GM19025 (cell line): ENCODE measurements around the gene EXOC4.
"Not testable (repeated sequence)": the region's sequence is repeated elsewhere in the genome, so short reads cannot be mapped to it uniquely, and the experiment has no call there.

ENCODE experiments used
- ATAC-seq: cut with Tn5 transposase; IDR thresholded peaks from one replicate; pipeline ENCODE4 v1.9.1; 2021; ENCODE audit warnings: mild to moderate bottlenecking, low read depth, moderate library complexity; ENCODE audit not compliant: unreplicated experiment

EXOC4 gene

DNA sequence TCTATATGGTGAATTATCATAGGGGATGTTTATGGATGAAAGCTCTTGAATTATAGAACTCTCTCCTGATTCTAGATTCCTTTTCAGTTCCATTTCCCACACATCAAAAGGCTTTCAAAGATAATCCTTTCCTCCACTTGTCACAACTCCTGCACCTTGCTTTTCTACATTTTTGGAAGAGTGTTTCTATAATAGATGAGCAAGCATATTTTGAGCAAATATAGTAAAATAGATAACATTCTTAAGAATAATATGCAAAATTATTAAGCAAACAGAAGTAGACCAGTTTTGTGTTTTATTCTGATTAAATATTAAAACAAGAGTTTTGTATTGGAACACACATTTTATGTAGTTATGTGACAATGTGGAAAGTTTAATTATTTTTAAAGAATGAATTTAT is 340.7 kb downstream of the EXOC4 start:
- ATAC-seq, result no peak

DNA sequence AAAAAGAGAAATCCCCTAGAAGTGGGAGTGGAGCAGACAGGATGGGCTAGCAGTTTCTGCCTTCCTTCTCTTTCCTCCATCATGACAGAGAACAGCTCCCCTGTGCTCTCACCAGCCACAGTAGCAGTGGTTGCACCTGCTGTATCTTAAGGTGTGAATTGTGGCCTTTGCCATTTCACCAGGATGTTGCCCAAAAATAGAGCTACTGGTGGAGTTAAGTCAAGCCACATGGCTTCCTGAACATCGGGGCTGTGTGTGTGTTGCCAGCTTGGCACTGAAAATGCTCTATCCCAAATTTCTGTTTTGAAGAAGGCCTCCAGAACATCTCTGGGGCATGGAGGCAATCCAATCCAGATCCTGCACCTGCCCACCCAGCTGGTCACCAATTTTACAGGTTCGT is 348.7 kb downstream of the EXOC4 start:
- no peak for ATAC-seq

DNA sequence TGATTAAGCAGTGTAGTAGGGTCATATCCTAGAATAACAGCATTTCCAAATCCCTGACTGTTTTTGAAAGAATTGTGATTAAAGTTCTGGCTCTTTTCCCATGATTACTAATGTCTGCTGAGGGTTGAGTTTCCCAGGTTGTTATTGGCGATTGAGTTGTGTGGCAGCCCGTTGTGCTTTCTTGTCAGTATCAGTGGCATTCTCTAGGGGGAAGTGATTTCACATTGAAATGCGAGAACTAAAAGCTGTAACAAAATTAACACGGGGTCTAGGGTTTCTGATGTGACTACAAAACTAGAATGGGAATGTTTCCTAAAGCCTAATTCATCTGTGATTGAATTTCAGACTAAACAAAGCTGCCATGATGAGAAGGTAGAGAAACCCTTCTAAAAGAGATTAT is 349.4 kb downstream of the EXOC4 start:
- no peak for ATAC-seq

DNA sequence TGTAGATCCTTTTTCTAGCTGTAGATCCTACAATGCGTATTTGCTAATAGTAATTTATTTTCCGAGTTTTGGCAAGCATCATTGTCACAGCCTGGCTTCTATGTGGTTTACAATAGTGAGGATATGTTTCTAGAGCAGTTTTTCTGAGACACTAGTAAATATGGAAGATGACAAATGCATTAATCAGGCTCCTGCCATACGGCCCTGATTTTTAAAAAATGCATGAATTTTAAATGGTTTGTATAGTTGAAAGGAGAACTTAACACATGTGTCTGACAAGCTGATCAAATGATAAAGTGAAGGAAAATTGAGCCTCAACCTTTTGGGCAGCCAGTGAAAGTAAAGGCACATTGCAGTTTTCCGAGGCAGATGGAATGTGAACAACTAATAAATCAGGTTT is 354.1 kb downstream of the EXOC4 start:
- ATAC-seq, result no peak

DNA sequence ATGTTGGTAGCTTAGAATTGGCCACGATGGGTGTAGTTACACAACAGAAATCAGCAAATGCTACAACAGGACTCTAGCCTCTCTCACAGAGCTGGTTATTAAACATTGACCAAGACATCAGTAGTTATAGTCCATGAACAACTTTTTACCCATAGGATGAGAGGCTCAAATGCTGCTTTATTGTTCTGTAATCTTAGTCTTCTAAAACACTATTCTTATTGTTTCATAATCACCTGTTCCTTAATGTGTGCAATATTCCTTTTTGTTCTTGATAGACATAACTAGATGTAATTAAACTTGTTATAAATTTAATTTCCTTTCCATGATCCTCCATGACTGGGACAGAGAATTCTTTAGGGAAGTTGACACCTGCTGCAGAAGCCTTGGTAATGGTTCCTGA is 356.9 kb downstream of the EXOC4 start:
- ATAC-seq, result no peak

DNA sequence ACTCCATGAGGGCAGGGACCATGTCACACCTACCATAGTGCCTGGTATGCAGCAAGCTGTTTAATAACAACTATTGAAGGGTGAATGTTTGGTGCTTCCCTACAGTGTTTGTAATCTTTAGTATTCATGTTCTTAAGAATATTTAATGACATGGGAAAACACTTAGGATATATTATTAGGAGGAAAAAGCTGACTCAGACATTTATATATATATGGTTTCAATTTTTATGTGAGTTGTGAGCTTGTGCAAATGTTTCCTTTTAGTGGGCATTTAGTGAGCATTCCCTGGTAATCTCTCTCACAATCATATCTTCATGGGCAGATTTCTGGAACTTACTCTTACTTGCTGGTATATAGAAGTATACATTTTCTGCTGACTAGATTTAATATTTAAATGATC is 359.1 kb downstream of the EXOC4 start:
- no peak for ATAC-seq

DNA sequence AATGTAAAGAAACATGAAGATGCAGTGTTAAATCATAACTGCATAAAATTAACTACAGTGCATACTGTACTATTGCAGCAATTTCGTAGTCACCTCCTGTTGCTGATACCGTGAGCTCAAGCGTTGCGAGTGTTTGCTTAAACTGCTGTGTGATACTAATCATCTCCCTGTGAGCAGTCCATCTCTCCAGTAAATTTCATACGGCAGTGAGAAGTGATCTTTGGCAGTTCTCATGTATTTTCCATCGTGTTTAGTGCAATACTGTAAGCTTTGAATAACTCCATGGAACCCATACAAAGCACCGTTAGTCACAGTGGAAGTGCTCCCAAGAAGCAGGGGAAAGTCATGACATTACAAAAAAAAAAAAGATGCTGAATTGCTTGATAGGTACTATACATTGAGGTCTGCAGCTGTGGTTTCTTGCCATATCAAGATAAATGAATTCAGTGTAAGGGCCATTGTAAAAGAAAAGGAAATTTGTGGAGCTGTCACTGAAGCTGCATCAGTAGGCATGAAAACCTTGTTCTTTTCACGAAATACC is 360.4 kb downstream of the EXOC4 start:
- no peak for ATAC-seq

DNA sequence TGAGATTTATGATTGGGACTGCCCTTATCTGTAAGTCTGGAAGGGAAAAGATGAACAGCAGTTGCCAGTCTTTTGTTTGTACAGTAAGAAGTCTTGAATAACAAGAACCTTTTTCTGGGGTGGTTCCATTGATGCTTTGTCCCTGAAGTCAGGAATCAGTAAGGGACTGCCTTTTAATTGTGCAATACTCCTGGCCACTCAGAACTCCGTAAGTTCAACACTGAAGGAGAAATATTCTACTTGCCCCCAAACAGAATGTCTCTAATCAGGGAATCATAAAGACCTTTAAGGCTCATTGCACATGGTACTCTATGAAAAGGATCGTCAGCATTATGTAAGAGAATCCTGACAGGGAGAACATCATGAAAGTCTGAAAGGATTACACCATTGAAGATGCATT is 361.4 kb downstream of the EXOC4 start:
- no peak for ATAC-seq

DNA sequence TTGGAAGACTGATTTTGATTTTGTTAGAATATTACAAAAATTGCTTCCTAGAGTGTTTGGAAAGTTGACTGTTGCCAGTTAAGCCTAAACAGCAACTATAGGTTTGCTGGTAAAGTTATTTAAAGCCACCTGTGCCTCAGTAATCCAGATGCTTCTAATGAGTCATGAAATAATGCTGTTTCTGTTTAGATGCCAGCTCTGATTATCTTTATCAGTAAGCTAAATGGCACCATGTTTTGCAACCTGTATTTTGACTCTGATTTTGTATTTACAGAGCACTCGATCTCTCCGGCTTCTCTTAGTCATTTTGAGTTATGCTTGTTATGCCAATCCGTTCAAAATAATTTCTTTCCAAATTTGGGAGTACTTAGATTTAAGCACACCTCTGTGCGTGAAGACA is 366.1 kb downstream of the EXOC4 start:
- ATAC-seq, result no peak

DNA sequence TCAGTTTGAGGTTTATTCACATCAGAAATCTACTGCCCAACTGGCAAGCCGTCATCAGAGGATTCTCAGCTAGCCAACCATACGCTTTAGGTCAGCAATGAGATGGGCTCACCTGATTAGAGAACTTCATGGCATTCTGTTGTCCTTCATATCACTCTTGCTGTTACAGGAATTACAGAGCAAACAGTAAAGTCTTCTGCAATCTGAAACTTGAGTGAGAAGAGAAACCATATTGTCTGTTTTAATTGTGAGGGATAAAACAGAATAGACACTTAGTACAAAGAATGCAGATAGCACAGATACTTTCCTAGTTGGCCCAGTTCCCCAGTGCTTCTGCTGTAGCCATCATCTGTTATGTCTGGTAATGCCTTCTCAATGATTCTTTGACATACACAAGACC is 366.6 kb downstream of the EXOC4 start:
- ATAC-seq, result no peak

DNA sequence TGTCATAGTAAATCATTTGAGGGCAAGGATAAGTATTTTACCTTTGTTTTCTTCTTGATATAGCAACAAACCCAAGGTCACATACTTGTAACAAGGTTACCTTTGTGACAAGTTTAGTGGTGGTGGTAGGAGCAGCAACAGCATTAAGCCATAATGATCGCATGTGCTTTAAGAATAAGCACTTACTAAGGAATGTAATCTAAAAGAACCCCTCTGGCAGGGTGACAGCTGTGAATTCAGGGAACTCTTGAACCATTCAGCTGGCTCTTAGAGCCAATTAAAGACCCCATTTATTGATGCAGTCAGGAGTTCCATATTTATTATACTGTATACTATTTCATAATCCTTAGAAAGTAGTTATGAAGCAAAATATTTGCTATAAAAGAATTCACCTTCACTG is 370.8 kb downstream of the EXOC4 start:
- no peak for ATAC-seq

DNA sequence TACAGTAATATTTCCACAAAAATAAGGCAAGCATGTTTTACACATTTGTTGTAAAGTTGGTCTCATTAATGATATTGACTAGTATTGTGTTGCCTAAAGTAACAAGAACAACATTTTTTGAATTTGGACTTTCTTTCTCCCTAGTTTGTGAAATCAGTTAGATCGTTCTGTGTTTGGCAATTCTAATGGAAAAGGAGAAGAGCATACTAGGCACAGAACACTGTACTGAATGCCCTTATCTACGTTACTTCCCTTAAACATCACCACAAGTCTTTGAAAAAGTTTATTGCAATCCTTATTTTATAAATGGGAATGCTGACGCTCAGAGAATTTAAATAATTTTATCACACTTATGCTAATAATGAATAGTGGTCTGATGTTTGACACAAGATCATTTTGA is 372.2 kb downstream of the EXOC4 start:
- ATAC-seq, result no peak

DNA sequence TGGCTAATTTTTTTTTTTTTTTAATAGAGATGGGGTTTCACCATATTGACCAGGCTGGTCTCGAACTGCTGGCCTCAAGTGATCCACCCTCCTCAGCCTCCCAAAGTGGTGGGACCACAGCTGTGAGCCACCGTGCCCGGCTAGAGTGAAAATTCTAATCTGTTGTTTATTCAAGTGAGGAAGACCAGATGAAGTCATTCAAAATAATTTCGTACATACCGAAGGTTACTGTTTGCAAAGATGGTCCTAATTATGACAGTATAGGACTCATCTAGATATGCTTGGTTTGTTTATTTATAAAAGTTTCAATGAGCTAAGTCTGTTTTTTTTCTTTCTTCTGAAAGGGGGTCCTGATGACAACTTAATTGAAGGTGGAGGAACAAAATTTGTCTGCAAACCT is 376.8 kb downstream of the EXOC4 start:
- no peak for ATAC-seq

DNA sequence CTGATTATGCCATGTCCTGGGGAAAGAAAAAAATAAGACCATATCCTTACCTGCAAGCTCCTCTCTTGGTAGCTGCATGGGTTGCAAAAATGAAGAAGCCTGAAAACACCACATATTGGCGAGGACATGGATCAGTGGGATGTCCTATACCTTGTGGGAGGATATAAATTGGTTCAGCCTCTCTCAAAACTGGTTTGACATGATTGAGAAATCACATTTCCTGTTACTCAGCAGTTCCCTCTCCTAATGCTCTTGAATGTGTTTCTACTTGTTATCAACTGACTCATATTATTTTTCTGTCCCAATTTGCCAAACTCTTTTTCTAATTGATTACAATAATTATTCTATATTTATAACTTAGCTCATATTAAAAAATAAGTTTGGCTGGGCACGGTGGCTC is 380.2 kb downstream of the EXOC4 start:
- no peak for ATAC-seq

DNA sequence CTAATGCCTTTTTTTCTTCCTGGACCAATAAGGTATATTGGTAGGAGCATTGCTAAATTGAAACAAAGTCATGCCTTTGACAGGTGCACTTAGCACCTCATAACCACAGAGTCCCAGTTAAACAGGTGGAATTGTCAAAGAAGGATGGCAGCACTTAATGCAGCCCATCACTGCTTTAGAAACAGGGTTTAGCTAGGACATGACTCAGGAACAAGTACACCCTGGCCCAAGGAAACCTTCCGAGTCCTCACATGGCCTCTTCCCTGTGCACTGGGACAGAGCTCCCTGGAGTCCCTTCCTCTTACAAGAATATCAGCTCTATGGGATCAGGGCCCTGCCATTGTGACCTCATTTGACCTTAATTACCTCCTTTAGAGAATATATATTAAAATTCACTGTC is 382.7 kb downstream of the EXOC4 start:
- no peak for ATAC-seq

DNA sequence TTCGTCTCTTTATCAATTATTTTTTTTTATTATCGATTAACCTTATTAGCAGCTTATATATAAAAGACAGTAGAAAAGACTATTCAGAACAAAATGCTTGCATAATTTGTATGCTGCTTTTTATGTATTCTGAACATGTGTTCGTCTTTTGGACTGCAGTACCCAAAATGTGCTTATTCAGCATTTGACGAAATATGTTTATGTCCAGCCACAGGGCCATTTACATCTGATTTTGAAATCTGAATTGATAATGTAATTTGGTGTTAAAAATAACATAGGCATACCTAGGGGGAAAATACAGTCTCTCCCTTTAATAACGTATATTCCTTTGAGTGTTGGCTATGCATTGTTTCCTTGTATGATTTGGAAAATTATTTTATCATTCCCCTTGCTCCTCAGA is 386.0 kb downstream of the EXOC4 start:
- no peak for ATAC-seq

DNA sequence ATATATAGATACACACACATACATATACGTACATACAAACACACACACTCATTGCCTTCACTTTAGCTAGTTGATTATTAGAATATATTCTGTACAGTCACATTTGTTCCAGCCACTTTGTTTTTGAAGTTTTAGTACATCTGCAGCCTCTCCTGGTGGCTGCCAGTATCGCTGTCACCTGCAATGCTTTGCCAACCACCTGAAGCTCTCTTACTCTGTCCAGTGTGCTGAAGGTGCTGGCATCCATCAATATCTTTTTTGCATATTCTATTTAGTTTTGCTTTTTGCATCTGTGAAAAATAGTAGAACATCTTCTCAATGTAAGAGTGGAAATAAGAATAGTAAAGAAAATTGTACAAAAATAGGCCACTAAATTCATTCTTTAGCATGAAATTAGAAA is 388.6 kb downstream of the EXOC4 start:
- no peak for ATAC-seq

DNA sequence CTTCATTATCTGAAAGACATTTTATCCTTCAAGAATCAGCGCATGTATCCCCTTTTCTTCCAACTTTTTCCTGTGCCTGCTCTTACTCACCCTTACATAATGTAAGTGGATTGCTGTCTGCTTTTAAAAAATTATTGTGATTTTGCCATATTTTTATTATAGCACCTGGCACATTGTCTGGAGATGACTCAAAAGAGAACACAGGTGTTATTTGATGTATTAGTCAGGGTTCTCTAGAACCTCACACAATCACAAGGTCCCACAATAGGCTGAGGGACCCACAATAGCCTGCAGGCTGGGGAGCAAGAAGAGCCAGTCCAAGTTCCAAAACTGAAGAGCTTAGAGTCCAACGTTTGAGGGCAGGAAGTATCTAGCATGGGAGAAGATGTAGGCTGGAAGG is 390.0 kb downstream of the EXOC4 start:
- no peak for ATAC-seq

DNA sequence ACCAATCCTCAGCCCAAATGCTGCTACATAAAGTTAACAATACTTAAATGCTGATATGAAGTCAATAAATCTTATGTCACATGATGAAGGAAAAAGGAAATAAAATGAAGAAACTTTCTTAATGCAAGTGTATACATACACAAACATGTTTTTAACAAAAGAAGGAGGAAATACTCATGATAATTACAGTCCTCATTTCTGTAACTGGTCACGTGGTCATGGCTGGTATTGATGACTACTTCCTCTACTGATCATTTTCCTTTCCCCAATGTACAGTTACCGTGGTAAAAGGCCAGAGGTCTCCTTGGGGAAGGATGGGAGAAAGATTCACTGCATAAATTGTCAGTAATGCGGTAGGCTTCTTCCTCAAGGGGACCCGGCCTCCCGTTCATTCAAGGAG is 390.8 kb downstream of the EXOC4 start:
- not testable (repeated sequence) for ATAC-seq

DNA sequence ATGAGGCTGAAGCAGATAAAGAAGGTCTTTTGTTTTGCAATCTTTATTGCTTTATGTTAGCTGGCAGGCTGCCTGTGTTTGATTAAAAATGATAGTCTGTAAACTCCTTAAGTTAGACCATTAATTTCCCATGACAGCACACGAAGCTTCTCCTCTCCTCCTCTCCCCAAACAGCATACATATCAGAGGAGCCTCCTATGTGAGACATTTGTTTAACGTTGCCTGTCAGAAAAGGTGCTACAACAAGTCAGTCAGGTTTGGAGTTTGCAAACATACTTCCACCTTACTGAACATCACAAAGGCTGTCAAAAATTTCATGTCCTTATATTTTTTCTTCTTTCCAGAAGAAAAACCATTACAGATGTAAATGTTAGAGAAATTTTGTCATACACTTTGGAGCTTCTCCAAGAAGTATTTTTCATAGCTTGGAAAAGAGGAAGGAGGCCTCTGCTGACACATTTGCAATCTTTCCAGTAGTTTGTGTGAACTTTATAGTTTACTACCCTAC is 393.1 kb downstream of the EXOC4 start:
- ATAC-seq, result no peak

DNA sequence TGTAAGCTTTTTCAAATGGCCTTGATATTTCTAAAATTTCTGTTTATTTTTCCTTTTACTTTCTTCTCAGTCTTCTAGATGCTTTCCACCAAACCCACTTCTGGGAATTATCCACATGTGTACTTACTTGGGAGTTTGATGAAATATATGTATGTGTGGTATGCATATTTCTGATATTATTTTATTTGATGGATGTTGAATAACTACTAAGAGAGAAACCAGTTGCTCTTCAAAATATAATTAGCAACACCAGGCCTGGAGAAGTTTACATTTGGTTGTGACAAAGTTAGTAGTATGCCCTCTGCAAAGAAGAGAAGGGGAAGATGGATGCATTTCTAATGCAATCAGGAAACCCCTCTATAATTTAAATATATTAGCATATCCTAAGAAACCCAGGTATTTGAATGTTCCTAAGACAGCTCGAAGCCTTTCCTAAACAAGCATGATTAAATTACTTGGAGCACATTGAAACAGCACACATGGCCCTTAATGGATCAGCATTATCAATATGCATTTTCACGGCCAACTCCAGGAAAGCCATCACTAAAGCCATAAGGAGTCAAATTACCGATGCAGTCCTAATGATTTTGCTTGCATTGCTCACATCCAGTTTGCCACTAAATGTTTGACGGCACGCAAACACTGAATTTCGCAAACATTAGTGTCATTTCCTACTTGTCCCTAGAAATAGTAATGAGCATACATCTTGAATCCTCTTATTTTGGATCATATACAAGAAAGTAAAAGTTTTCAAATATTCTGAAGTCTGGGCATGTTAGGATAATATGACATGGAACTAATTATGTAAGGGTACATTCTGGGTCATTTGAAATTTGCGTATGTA is 393.8 kb downstream of the EXOC4 start:
- no peak for ATAC-seq

DNA sequence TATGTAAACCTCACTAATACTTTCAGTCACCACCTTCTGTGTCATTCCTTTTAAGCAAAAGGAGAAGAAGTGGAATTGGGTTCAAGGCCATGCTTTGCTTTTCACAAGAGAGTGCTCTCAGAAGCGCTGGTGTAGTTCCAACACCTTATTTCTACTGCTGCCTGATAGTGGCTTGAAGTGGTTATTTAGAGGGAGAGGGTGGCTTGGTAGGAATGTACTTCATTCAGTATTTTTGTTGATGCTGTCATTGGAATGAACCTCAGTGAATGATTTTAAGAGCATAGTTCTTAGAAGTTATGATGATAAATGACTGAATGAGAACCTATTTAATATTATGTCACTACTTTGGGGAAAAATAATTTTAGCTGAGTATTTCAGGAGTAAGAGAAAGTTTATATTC is 396.7 kb downstream of the EXOC4 start:
- no peak for ATAC-seq
